ENCODE results near the gene C10orf105. TPM values are rescaled to one million over a fixed set of nuclear protein-coding genes. Genes with fewer than 3 reads are reported as not detected.

Gene C10orf105
- total RNA-seq, 1 donor from 2014 or later = not detected

GRCh38 chr10:71698737-71699136 lies 20.8 kb downstream of the C10orf105 start:
- no peak for DNase-seq (ENCODE audit: low read depth in 2 of 2)

GRCh38 chr10:71697938-71698709 lies 21.5 kb downstream of the C10orf105 start:
- DNase-seq (ENCODE audit: low read depth in 2 of 2) = no peak

GRCh38 chr10:71696628-71697326 lies 22.8 kb downstream of the C10orf105 start:
- DNase-seq (ENCODE audit: low read depth in 2 of 2) = peak; percentile 39 to 44

GRCh38 chr10:71695502-71696476 lies 23.8 kb downstream of the C10orf105 start:
- DNase-seq (ENCODE audit: low read depth in 2 of 2) = no peak

GRCh38 chr10:71694567-71694968 lies 25.0 kb downstream of the C10orf105 start:
- DNase-seq (ENCODE audit: low read depth in 2 of 2) = peak in 1 of 2 donors; percentile 19

- DNase-seq (ENCODE audit: low read depth in 2 of 2) = no peak
Observed at GRCh38 chr10:71694039-71694501, 25.5 kb downstream of the C10orf105 start.

- peak; percentile 79 to 89 for DNase-seq (ENCODE audit: low read depth in 2 of 2)
Observed at GRCh38 chr10:71693377-71693776, 26.2 kb downstream of the C10orf105 start.

GRCh38 chr10:71692598-71693306 lies 26.8 kb downstream of the C10orf105 start:
- peak in 1 of 2 donors; percentile 56 for DNase-seq (ENCODE audit: low read depth in 2 of 2)

GRCh38 chr10:71691405-71691804 lies 28.2 kb downstream of the C10orf105 start:
- DNase-seq (ENCODE audit: low read depth in 2 of 2) = no peak

GRCh38 chr10:71690094-71690720 lies 29.4 kb downstream of the C10orf105 start:
- no peak for DNase-seq (ENCODE audit: low read depth in 2 of 2)

GRCh38 chr10:71688256-71688655 lies 31.3 kb downstream of the C10orf105 start:
- DNase-seq (ENCODE audit: low read depth in 2 of 2) = no peak

GRCh38 chr10:71687480-71687879 lies 32.1 kb downstream of the C10orf105 start:
- DNase-seq (ENCODE audit: low read depth in 2 of 2) = no peak

GRCh38 chr10:71687077-71687476 lies 32.5 kb downstream of the C10orf105 start:
- DNase-seq (ENCODE audit: low read depth in 2 of 2) = no peak

GRCh38 chr10:71685554-71686232 lies 33.9 kb downstream of the C10orf105 start:
- DNase-seq (ENCODE audit: low read depth in 2 of 2) = no peak

GRCh38 chr10:71684356-71685173 lies 35.0 kb downstream of the C10orf105 start:
- no peak for DNase-seq (ENCODE audit: low read depth in 2 of 2)

GRCh38 chr10:71683301-71683700 lies 36.3 kb downstream of the C10orf105 start:
- DNase-seq (ENCODE audit: low read depth in 2 of 2) = no peak

- DNase-seq (ENCODE audit: low read depth in 2 of 2) = no peak
Observed at GRCh38 chr10:71681977-71682376, 37.6 kb downstream of the C10orf105 start.

GRCh38 chr10:71679425-71679824 lies 40.2 kb downstream of the C10orf105 start:
- DNase-seq (ENCODE audit: low read depth in 2 of 2) = no peak

Data from dermis microvascular lymphatic vessel endothelial cell (primary cell).